Epithelial cell of prostate (primary cell): ENCODE measurements around the gene FN3K.
"Not testable (repeated sequence)": the region's sequence is repeated elsewhere in the genome, so short reads cannot be mapped to it uniquely, and the experiment has no call there.

Experiments
- DNase-seq: peaks from one replicate; pipeline ENCODE4 v3.0.0-alpha.2; 2011; ENCODE audit warnings: low read depth, low spot score
- H3K27ac ChIP-seq: fragments of 450-650 bp; 2 replicates; pipeline ENCODE4 v1.5.1; 2017; ENCODE audit warnings: mild to moderate bottlenecking

Gene FN3K

DNA sequence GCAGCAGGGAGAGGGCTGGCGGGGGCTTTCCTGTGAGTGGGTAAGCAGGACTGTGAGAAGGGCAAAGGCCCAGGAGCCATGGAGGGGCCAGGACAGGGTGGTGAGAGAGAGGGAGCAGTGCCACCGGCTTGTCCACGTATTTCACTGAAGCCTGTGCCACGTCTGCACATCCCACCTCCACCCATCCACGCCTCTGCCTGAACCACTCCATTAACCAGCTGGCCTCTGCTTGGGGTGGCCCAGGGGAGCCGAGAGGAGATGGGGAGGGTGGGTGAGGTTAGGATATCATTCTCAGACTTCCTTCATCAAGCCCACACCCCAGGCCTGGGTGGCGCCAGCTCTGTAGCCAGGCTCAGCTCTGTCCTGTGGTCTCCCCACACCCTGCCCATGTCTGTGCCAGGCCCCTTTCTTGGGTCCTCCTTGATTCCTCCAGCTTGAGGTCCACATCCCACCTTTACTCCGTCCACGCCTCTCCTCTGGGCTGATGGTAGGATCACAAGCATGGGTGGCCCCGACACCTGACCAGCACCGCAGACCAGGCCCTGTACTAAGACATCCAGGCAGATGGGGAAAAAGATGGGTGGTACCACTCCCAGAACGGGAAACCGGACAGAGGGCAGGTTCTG, 3.2 kb upstream of the FN3K start:
- DNase-seq, result no peak

DNA sequence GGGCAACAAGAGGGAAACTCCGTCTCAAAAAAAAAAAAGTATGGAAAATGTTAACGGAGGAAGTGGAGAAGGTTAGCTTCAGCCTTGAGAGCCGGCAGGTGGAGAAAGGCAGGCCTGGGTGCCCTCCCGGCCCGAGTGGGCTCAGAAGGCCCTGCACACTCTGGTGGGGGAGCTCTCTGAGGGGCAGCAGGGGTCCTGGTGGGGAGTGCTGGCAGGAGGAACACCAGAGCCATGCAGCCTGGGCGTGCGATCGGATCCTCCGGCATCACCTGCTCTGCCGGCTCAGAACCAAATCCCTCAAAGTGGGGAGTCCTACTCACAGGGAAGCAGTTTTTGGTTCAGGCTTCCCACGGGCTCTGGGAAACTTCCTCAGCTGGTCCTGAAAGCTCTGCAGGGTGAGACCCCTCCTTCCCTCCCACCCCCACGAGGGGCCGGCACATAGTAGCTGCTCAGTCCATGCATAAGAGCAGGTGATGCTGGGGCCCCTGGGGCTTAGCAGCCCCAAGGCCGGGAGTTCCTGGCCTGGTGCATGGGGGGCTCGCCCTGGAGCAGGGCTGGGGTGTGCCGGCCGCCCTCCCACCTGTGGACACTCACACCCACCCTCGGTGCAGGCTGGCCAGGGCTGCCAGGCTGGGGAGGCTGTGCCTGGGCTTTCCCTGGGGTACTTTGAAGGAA, 1.2 kb downstream of the FN3K start:
- H3K27ac ChIP-seq, result no peak overlapping the region
- no peak for DNase-seq

More for the DNA sequence above, 3.2 kb upstream of the FN3K start:
- no peak overlapping the region for H3K27ac ChIP-seq

DNA sequence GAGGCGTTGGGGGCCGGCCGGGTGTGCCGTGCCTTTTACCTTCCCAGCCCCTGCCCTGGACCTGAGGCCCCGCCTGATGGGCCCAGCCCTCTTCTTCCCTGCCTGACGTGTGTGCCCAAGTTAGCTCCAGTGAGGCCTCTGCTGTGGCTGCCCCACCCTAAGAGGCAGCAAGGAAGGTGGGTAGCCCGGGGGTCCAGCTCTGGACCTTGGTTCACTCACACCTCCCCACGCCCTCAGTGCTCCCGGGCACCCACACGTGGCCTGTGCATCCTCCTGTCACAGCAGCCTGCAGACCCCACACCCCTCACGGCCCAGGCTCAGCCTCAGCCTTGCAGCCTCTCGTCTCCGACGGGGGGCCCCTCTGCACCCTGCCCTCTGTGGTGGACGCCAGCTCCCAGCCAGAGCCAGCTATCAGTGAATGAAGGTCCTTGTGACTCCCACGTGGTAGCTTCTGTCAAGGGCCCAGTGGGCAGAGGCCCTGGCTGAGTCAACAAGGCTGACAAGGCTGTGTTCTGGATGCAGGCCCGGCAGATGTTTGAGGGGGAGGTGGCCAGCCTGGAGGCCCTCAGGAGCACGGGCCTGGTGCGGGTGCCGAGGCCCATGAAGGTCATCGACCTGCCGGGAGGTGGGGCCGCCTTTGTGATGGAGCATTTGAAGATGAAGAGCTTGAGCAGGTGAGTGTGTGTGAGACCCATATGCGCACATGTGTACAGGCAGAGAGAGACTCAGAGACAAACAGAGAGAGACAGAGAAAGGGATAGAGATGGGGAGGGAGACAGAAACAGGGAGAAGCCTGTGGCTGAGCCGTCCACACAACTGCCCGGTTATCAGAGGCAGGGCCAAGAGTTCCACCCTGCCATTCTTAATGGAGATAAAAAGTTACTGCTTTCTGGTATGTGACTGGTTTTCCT, 2.8 kb downstream of the FN3K start:
- H3K27ac ChIP-seq, result no peak overlapping the region

DNA sequence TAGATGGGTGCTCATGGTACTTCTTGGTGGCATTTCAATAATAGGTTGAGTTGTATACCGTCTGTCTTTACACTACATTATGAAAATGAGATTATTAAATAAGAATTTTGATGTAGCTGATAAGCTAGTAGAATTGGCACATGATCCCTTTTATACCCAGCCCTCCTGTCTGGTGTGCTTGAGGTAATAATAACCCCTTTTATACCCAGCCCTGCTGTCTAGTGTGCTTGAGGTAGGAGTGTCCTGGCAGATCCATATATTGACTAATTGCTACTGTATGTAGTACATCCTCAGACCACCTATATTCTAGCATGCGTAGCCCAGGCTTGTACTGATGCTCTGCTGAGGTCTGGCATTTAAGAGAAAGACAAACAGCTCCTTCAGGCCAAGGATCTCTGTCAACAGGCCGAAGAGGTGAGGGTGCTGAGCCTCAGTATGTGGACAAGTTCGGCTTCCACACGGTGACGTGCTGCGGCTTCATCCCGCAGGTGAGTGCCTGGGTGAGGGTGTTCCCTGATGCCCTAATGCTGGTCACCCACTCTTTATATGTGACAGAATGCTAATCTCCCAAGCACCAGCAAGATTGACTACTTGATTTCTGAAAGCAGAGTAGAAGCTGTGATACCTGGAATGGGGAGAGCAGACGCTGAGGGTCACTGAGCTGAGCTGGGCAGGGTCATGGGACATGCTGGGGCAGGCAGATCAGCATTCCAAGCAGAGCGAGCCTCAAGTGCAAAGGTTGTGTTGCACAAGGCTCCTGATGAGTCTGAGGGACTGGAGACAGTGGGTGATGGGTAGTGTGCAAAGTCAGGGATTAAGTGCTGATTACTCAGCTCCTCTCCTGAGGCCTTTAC, 5.7 kb downstream of the FN3K start:
- DNase-seq, result peak; percentile 45
- no peak overlapping the region for H3K27ac ChIP-seq

More for the DNA sequence above, 2.8 kb downstream of the FN3K start:
- DNase-seq, result no peak

DNA sequence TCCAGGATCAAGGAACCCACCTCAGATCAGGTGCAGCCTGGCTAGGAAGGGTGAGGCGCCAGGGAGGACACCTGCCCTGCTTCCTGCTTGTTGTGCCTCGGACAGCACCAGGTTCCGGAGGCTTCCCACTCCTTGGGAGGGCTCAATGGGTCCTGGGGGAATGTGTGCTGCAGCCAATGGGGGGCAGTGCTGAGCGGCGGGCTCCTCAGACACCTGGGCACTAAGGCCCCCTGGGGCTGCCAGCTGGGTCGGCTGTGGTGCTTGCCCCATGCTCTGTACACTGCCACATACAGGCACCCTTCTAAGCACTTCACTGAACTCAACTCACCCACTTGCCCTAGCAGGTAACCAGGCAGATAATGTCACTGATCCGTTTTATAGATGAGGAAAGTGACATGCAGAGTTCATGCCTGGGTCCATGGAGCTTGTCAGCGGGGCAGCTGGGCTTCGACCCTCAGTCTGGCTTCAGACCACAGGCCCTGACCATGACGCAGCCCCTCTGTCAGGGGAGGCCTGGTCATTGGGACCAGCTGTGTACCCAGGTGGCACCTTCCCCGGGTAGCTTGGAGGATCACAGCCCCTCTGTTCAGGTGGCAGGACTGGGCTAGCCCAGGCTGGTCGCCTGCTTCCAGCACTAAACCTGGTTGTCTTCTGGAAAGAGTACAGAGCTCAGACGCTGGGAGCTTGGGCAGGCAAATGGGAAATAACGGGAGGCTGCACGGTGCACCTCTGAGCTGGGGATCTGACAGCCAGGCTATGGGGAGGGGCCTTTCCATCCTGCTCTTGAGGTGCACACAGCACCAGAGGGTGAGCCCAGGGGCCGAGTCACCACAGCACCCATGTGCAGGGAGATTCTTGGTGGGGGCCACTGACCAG, 8.2 kb downstream of the FN3K start:
- DNase-seq, result no peak
- H3K27ac ChIP-seq, result no peak overlapping the region

DNA sequence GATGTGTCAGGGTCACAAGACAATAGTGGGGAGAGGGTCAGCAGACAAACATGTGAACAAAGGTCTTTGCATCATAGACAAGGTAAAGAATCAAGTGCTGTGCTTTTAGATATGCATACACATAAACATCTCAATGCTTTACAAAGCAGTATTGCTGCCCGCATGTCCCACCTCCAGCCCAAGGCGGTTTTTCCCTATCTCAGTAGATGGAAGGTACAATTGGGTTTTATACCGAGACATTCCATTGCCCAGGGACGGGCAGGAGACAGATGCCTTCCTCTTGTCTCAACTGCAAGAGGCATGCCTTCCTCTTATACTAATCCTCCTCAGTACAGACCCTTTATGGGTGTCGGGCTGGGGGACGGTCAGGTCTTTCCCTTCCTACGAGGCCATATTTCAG, 9.3 kb downstream of the FN3K start:
- DNase-seq, H3K27ac ChIP-seq: not testable (repeated sequence)

DNA sequence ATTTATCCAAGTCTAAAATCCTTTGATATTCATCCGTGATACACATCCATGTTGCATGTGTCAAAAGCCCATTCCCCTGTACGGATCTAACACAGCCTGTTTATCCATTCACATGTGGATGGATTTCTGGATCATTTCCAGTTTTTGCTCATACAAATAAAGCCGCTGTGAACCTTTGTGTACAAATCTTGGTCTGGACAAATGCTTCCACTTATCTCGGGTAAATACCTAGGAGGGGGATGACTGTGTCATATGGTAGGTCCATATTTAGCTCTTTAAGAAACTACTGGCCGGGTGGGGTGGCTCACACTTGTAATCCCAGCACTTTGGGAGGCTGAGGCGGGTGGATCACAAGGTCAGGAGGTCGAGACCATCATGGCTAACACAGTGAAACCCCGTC, 10.1 kb downstream of the FN3K start:
- H3K27ac ChIP-seq, result no peak overlapping the region
- DNase-seq, result no peak

DNA sequence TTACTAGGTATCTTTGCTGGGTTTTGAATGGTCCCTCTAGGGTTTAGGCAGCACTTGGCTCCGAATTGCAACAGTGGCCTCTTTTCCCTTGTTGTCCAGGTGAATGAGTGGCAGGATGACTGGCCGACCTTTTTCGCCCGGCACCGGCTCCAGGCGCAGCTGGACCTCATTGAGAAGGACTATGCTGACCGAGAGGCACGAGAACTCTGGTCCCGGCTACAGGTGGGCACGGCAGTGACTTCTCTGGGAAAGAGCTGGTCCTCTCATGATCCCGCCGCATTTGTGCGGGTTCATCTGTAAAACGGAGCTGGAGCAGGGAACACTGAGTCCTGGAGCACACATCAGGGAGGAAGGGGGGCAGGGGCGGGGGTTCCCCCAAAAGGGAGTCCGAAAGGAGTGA, 13.3 kb downstream of the FN3K start:
- DNase-seq, result no peak
- no peak overlapping the region for H3K27ac ChIP-seq

DNA sequence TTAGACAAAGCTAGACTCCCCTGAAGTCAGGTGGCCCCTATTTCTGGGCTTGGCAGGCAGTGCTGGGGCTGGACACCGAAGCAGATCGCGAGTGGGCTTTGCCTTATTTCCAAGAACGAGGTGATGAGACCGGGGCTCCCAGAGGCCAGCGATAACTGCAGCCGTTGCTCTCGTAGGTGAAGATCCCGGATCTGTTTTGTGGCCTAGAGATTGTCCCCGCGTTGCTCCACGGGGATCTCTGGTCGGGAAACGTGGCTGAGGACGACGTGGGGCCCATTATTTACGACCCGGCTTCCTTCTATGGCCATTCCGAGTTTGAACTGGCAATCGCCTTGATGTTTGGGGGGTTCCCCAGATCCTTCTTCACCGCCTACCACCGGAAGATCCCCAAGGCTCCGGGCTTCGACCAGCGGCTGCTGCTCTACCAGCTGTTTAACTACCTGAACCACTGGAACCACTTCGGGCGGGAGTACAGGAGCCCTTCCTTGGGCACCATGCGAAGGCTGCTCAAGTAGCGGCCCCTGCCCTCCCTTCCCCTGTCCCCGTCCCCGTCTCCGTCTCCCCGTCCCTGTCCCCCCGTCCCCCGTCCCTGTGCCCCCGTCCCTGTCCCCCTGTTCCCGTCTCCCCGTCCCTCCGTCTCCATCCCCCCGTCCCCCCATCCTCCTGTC, 15.0 kb downstream of the FN3K start:
- H3K27ac ChIP-seq, result no peak overlapping the region
- no peak for DNase-seq

DNA sequence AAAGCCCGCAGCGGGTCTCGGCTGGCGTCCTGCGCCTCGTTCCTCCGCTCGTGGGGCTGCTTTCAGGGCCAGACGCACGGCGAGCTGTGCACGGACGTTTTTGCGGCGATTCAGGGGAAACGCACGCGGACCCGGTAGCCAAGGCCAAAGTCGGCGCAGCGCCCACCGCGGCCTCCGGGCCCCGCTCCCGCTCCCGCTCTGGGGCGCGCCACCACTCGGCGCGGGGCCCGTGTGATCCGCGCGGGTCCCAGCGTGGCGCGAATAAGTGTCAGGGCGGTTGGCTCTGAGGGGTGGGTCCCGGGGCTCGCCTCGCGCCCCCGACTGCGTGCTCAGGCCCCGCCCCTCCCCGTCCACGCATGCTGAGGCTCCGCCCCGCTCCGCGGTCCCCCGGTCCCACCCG, 15.8 kb downstream of the FN3K start:
- no peak for DNase-seq
- no peak overlapping the region for H3K27ac ChIP-seq

DNA sequence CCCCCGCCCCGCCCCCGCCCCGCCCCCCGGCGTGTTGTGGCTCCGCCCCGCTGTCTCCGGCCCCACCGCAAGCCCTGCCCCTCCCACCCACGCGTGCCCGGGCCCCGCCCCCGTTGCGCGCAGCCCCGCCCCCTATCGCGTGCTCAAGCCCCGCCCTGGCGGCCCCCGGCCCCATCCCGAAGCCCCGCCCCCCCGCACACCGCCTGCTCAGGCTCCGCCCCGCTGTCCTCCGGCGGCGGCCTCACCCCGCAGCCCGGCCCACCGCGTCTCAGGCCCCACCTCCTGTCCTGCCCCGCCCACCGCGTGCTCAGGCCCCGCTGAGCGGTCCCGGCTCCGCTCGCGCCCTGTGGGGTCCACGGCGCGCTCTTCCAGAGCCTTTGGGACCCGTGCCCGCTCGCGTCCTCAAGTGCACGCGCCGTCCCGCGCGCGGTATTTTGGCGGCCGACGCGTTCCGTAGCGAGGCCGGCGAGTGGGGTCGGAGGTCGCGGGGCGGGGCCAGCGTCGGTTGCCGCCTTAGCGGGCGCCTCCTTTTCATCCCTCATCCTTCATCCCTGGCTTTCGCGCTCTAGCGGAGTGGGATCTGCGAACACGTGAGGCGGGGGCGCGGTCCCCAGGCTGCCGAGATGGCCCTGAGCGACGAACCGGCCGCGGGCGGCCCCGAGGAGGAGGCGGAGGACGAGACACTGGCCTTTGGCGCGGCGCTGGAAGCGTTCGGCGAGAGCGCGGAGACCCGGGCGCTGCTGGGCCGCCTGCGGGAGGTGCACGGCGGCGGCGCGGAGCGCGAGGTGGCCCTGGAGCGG, 16.4 kb downstream of the FN3K start, which contains the start of gene TBCD:
Gene TBCD, plus strand, starts transcription at position 495 of the 800 bp plus-strand sequence. Its CDS starts 129 bp downstream, at position 624.
- peak; percentile 26 for DNase-seq
- H3K27ac ChIP-seq, result peak within 1 kb of the TSS; percentile 55

DNA sequence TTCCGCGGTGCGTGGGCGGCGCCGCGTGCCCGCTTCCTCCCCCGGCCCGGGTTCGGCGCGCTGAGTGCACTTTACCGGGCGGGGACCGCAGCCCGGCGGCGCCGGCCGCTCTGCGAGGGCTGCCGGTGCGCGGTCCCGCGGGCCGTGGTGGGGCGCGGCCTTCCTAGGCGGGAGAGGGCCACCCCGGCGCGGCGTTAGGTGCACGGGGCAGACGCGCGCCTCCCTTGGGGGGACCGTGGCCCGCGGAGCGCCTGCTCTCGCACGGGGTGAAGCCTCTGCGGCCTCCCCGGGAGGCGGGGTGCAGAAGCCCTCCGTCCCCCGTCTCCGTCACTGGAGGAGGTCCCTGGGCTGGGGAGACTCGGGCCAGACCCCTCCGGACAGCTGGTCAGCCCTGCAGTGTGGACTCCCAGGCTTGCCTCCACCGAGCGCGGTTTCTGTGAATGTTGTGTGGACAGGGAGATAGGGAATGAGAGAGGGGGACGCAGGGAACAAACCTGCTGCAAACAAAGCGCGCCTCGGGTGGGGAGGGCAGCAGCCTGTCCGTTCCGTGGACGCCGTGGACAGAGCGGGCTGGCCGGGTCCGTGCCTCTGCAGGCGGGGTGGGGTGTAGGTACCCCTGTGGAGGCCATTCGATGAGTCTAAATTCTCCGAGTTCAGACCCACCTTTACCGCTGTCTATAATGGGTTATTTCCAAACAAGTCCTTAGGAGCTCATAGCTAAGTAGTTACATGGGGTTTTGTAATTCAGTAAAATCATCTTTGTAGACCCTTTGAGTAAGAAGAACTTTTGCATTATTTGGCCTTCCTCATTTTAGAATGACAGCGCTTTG, 17.2 kb downstream of the FN3K start:
- DNase-seq, result no peak
- H3K27ac ChIP-seq, result peak overlapping the region; percentile 55

DNA sequence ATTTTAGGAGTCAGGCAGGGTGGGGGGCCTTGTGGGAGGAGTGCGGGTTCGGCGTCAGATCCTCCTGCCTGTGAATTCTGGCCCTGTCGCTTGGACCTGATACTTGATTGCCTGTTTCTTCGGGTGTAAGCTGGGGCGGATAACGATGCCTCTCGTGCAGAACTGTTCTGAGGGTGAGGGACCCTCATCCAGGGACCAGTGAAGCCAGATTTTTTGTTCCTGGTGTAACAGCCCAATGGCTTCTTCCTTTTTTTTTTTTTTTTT, 17.7 kb downstream of the FN3K start:
- no peak overlapping the region for H3K27ac ChIP-seq
- no peak for DNase-seq

DNA sequence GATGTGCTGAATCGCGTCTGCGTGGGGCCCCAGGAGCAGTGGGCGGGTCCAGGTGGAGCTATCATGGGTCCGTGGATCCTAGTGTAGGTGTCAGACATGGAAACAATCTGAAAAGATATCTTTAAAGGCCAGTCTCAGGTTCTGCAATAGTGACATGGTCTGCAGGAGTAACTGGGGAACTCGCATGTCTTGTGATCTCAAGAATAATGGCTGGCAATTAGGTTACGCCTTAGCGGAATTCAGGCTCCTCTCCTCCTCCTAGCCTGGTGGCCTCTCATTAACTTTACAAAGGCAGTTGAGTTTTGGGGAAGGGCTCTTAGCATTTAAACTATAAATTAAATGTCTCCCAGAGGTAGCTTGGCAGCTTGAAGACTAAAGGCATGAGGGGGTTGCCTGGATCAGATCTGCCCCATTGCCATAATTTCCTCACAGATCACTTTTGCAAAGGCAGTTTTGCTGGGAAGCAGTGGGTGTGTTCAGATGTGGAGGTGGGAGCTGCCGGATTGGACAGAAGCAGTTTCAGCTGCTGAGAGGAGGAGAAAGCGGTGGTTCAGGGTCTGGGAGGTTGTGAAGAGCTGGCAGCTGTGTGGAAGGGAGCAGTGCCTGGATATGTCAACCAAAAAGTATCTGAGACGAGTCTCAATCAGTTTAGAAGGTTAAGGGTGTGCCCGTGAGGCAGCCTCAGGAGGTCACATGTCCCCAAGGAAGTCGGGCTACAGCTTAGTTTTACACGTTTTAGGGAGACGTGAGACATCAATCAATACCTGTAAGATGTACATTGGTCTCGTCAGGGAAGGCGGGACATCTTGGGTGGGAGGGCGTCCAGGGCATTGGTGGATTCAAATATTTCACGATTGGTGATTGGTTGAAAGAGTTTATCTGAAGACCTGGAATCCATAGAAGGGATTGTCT, 19.1 kb downstream of the FN3K start:
- peak overlapping the region; percentile 42 for H3K27ac ChIP-seq
- DNase-seq, result peak; percentile 52

DNA sequence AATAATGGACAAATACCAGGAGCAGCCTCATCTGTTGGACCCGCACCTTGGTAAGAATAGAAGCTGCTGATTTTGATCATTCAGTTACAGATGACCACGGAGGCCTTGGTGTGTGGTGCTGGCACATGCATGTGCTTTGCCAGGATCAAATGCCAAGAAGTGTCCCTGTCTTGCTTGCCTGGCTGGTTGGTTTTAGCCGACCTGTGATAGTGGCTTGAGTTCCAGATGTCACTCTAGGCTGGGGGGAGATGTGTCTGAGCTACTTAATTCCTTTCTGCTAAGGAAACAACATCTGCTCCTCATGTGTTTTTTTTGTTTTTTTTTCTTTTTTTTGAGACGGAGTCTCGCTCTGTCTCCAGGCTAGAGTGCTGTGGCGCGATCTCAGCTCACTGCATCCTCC, 20.8 kb downstream of the FN3K start:
- no peak for DNase-seq
- H3K27ac ChIP-seq, result no peak overlapping the region

DNA sequence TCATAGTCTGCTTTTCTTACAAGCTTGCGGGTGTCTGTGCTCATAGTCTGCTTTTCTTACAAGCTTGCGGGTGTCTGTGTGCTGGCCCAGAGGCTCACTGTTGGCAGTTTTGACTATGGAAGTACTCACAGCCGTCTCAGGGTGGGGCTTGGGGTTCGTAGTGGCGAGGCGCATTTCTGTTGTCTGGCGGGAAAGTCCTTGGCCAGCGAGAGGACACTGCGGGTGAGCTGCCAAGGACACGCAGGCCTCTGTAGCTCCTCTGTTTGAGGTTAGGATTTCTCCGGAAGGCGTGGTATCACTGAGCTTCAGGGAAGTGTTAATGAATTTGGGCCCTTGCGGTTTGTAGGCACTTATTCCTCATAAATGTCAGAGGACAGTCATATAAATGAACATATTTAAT, 30.0 kb downstream of the FN3K start:
- no peak for DNase-seq
- H3K27ac ChIP-seq, result no peak overlapping the region
